HG03520 (cell line): Measurements from ENCODE around the gene PTK6.

ENCODE experiments used
- ATAC-seq: cut with Tn5 transposase; IDR thresholded peaks from one replicate; pipeline ENCODE4 v1.9.1; 2021; ENCODE audit warnings: mild to moderate bottlenecking, moderate library complexity; ENCODE audit not compliant: unreplicated experiment

The PTK6 gene

DNA sequence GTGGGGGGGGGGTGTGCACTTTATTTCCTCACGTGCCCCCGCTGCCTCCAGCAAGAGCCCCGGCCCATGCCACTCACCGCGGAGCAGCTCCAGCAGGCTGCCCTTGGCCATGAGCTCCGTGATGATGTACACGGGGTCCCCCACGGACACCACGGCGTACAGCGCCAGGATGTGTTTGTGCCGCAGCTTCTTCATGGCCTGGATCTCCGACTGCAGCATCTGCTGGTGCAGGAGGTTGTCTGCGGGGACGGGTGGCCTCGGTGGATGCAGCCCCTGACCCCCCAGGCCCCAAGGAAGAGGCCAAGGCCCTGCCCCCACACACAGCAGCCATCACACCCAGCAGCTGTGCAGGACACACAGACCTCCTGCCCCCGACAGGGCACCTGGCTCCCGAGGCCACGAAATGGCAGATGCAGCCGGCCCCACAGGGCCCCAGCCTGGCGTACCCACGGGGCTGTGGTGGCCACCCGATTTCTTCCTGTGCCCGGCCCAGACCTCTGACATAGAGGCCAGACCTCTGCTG is 4.7 kb downstream of the PTK6 start:
- ATAC-seq: no peak

DNA sequence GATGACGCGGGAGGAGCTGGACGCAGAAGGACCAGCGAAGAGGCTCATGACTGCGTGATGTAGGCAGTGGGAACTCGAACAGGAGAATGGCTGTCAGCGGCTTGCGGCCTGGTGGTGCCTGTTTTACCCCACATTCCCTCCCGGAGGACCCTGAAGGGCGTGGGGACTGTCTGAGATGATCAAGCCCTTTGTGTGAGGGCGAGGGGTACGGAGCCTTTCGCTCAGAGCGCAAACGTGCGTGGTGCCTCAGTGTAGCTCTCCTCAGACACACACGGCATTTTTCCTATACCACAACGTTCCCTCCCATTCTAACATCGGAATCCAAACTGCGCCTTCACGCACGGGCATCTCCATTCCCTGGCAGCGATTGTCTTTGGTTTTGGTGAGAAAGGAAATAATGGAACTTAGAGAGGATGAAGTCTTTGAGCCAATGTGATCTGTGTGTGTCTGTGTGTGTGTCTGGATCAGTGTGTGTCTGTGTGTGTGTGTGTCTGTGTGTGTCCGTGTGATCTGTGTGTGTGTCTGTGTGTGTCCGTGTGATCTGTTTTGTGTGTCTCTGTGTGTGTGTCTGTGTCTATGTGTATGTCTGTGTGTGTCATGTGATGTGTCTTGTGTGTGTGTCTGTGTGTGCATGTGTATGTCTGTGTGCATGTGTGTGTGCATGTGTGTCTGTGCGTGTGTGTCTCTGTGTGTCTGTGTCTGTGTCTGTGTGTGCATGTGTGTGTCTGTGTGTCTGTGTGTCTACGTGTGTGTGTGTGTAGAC is 5.3 kb downstream of the PTK6 start:
- no peak for ATAC-seq

DNA sequence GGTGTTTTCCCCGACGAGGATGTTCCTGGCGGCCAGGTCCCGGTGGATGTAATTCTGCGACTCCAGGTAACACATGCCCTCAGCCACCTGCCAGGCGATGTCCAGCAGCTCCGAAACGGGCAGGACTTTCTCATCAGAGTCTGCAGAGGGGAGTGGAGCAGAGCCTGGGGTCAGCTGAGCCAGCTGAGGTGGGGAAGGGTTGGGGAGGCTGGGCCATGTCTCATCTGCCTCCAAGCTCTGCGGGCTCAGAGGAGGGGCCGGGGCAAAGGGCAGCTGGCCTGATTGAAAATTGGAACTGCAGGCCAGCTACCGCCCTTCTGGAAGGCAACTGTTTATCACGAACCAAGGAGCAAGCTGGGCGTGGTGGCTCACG is 6.4 kb downstream of the PTK6 start:
- no peak for ATAC-seq

DNA sequence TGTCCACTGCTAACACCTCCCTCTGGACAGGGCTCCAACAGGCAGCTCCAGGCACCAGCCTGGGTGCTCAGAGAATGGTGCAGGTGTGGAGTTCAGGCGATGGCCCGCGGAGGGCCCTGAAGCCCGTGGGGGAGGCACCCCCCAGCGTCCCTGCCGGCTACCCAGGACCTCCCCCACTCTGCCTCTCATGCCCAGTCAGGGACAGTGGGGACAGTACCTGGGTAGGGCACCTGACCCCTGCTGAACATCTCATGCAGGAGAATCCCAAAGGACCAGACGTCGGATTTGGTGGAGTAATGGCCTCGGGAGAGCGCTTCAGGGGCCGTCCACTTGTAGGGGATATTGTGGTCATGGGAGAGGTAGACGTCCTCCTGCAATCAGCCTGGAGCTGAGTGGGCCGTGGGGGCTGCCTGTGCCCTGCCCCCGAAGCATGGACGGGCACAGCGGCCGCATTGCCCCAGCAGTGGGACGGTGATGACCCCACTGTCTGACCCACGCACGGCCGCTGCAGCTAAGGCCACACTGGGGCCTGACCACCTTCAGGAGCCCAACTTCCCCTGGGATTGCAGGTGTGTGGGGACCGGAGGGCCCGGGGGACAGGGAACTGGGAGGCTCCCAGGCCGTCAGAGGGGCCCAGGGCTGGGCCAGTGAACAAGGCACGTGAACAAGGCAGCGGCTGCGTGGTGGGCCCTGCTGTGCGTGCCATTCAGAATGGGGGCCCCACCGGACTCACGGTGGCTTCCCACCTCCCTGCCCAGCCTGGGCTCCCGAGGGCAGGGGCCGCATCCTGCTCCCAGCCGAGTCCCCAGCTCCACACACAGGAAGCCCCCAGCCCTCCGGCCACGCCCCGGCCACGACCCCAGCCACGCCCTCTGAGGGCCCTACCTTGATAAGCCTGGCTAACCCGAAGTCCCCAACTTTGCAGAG is 7.1 kb downstream of the PTK6 start:
- no peak for ATAC-seq

DNA sequence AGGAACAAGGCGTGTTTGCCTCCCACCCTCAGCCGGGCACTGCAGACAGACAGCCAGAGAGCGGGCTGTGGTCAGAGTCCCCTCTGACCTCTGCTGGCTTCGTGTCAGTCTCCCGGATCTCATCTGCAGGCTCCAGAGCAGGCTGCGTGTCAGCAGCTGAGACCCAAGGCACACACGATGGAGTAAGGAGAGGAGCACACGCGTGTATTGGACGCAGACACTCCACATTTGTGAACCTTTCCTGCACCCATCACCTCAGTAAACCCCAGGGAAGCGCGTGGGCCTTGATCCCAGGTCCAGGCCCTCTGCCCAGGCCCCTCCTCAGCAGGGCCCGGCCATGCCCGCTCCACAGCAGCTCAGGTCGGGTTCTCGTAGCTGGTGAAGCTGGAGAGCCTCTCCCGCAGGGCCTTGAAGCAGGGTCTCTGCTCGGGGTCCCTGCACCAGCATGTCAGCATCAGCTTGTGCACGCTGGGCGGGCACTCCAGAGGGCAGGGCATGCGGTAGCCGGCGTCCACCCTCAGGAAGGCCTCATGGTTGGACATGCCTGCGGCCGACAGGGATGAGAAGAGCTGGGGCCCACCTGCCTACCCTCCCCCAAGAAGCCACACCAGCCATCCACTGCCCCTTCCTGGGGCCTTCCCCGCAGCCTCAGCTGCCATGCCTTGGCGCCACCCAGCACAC is 7.9 kb downstream of the PTK6 start:
- no peak for ATAC-seq

DNA sequence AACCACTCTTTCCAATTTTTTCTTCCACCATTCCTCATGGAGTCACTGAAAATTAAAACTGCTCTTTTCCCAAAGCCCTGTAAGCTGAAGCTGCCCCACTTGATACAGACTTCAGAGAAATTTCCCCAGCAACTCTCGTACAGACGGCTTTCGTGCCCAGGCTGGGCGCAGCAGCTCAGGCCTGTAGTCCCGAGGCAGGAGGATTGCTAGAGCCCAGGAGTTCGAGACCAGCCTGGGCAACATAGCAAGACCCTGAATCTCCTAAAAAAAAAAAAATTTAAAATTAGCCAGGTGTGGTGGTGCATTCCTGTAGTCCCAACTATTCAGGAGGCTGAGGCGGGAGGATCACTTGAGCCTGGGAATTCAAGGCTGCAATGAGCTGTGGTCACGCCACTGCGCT is 10.0 kb downstream of the PTK6 start:
- no peak for ATAC-seq

DNA sequence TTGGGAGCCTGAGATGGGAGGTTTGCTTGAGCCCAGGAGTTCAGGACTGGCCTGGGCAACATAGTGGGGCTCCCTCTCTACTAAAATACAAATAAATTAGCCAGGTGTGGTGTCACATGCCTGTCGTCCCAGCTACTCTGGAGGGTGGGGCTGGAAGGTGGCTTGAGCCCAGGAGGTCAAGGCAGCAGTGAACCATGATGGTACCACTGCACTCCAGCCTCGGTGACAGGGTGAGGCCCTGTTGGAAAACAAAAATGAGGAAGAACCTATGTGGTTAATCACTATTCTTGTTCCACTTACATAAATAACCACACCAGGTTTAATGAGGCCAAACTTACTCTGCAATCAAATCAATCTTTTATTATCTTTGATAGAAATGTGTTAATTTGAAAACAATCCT is 11.2 kb downstream of the PTK6 start:
- no peak for ATAC-seq

DNA sequence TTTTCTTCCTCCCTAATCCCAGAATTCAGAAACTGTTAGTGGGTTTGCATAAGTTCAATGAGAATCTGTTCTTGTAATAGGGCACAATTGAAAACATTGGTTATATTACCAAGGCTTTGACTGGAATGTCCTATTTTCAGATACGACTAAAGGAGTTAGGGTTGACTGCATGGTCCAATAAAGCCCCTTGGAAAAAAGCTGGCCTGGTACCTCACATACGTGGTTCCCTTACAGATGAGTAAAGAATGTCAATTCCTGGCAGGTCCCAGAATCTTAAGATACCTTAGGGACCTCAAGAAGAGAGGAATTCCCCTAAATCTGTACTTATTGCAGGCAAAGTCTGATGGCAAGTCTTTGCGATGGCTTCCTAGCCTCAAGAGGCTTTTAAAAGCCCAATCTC is 12.0 kb downstream of the PTK6 start:
- no peak for ATAC-seq

DNA sequence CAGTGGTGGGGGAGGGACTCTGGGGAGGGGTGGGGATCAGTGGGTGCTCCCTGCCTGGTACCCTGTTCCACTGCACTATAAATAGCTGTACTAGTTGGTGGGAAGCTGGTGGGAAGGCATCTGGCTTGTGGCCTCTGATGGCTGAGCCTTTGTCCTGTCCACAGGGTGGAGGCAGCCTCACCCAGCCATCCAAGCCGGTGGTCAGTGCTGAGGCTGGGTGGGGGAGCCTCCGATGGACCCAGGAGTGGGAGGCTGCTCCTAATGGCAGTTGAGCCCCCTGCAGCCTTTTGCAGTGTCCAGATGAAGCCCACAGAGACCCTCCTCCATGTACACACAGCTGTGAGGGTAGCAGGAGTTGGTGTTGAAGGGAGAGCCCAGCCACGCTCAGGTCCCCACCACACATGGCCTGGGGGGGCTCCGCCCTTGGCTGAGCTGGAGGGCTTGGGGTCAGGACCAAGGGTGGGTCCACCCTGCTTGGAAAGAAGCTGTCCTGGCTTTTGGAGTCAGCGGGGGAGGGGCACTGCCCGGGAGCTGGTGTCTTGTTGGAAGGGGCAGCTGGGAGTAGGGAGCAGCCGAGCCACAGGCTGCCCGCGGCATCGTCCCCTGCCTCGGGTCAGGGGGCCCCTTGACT is 14.1 kb downstream of the PTK6 start:
- ATAC-seq: no peak

DNA sequence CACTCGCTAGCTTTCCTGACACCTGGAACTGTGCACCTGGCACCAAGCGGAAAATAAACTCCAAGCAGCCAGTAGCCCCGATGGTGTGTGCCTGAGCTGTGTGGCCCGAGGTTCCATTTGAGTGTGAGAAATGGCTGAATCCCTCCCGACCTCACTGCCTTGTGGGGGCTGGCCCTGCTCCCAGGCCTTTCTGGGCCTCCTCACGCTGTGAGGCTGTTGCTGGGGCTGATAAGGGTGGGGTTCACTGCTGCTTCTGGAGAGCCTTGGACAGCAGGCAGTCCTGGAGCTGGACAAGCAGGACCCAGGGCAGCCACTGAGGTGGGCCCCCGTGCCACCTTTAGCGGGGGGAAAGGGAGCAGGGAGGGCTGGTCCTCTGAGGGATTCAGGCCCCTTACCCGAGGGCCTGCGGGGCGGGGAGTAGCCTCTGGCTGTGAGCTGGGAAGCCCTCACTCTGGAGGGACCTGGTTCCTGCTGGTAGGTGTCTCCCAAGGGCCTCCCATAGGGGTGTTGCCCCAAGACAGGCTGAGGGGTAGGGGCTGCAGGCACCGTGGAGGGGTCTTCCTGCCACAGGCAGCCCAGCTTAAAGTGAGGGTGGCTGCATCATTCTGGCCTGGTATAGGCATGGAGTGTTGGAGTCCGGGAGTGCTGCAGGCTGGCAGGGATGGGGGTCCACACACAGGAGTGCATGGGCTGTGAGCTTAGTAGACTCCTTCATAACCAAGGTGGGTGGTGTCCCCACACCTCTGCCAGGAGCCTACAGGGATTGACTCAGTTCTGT is 14.9 kb downstream of the PTK6 start:
- no peak for ATAC-seq

DNA sequence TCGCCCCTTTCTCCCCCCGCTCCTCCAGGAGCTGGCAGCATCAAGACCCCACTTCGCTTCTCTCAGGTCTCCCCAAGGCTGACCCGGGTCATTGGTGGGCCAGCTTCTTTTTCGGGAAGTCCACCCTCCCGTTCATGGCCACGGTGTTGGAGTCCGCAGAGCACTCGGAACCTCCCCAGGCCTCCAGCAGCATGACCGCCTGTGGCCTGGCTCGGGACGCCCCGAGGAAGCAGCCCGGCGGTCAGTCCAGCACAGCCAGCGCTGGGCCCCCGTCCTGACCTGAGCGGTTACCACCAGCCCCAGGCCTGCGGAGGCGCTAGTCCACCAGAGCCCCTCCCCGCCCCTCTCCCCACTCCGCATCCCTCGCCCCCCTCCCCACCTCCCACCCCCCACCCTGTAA is 15.6 kb downstream of the PTK6 start:
- ATAC-seq: no peak

DNA sequence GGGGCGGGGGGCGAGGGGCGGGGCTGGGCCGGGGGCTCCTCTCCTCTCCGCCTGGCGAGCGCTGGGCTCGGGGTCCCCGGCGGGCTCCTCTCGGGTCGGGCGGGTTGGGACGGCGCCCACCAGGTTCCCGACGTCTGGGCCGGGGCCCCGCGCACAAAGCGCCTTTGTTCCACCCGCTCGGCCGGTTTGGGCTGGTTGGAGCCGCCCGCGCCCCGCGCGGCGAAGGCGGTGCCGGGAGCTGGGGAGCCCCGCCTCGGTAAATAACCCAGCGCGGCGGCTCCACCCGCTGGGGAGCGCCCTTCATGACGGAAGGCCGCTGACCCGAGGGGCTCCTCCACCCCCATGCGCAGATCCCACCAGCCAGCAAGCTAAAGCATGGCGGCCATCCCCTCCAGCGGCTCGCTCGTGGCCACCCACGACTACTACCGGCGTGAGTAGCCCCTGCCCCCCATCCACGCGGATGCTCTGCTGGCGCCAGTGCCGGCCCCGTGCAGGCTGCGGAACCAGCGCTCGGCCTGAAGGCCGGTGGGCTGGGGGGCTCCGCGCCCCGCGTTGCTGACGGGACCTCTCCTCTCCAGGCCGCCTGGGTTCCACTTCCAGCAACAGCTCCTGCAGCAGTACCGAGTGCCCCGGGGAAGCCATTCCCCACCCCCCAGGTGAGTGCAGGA is 16.1 kb downstream of the PTK6 start:
- ATAC-seq: peak; percentile 27

DNA sequence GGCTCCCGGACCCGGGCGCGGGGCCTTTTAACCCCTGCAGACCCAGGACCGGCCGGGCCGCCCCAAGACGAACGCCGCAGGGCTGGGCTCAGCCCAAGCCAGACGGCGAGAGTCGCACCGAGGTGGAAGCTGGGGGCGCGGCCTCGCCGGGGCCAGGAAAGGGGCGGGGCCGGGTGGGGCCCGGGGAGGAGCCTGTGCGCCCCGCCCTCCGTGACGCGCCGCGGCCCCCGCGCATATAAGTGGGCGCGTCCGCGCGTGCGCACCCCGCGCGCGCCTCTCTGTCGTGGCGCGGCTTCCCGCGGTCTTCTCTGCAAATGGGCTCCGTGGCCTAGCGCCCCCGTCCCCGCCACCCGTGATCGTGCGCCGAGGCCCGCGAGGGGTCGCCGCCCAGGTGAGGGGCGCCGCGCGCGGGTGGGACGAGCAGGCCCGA is 16.7 kb downstream of the PTK6 start, which contains the start of gene PPDPF:
PPDPF (plus strand) TSS at position 262 of the 430 bp plus-strand sequence. CDS start 544 bp downstream, outside the sequence.
- ATAC-seq: peak; percentile 62

DNA sequence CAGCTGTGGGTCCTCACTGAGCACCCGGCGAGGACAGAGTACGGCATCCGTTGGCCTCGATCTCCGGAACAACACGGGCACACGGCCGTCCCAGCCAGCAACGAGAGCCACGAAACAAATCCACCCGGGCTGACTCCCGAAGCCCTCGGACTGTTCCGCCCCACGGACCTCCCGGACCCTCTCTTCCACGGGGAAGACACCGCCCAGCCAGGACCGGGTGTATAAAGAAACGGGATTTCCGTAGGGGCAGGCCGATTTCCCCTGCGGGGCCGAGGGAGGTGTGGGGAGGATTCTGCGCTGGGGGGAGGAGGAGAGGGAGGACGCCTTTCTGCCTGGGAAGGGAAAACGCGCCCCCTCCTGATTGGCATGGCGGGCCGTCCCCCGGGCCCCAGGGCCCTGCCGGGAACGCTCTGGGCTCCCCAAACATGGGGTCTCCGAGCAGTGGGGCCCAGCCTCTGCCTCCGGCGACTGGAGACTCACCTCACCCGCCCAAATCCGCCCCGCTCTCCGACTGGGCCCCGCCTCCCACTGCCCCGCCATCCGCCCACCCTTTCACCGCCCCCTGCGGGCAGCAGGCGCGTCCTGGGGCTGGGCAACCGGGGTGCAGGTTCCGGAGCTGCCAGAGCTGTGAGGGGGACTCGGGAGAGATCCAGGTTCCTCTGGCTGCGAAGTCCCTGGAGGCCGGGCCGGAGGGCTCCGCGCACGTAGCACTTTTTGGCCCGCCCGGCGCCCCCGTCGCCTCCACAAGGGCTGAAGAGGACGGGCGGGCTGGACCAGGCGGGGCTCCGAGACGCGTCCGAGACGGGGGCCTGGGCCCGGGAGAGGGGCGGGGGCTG is 17.3 kb downstream of the PTK6 start:
- peak; percentile 22 for ATAC-seq

DNA sequence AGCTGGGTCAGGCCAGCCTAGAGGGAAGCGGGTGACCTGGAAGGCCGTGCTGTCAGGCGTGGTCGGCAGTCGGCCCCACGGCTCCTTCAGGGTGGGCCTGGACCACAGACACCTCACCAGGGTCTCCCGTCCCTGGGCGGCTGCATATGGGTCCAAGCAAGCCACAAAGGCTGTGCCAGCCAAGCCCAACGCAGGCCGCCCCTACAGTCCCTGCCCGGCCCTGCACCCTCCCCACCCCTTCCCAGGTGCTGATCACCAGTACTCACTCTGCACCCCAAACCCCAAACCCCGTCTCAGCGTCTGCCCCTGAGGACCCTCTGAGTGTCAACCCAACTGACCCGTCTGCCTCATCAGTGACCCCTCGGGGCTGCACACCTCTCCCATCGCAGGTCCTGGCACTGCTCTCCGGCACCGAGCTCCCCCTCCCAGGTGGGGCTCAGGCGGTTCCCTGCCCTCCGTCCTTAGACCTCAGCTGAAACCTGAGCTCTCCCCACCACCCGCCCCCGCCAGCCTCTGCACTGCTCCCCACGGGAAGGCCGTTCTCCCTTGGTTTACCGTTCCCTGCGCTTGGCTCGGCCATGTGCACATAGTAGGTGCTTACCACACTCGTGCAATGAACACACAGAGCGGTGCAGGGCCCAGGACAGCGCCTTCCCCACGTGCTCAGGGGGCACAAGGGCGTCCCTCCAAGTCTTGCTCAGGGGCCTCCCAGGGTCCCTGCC is 18.1 kb downstream of the PTK6 start:
- no peak for ATAC-seq

DNA sequence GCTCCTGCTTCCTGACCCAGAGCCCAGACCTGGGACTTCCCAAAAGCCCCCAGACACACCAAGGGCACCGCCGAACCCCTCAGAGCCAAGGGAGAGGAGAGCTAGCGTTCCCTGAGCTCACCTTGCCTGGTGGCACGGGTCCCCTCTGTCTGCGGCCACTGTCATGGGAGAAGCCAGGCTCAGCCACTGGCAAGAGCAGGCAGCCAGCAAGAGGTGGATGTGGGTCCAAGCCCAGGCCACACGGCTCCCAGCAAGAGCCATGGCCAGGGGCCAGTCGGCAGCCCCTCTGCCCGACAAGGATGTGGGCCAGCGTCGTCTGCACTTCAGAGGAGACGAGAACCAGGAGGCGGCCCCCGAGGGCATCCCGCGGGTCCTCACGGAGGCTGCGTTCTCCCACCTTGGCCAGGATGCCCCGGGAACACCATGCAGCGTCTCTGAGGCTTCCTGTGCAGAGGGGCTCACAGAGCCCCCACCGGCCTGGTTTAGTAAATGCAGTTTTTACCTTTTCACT is 18.8 kb downstream of the PTK6 start:
- no peak for ATAC-seq
